ENCODE results near the gene AMELX.

DNA sequence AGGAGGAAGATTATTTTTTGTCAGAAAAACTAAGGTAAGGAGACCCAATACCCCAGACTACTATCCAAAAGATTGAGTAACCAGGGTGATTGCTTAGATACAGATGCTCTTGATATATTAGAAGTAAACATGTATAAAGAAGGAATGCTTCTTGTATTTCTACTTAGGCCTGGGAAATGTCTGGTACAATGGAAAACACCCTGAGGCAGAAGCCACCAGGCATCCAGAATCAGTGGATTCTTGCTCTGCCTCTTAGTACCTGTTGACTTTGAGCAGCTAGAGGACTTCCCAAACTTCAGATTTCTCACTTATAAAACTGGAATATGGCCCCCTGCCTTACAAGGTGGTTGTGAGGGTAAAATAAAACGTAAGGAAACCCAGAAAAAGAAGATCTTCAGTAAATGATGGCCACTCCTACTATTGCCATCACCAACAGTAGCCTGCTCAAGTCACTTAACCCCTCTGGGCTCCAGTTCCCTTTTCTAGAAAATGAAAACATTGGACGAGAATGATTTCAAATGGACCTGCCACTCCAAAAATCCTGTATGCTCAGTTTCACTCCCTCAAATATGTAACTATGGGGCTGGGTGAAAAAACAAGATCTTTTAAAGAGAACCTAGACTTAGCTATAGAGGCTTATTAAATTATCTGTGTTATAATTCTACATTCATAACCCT is 56.6 kb downstream of the AMELX start:
- TF ChIP-seq CTCF (conservative IDR thresholded peaks at IDR 0.05), result no peak
- TF ChIP-seq ZFX (IDR thresholded peaks at IDR 0.05), result no peak

Data from C4-2B (cell line).